Stimulated activated CD4-positive, alpha-beta T cell treated with anti-CD3 and anti-CD28 coated beads, Interleukin-1b, Interleukin-23, amount 100 ng/mL, for 24 hours (primary cell): ENCODE data around the gene ZNRD2.
A peak's percentile ranks its signal among the peaks of the same experiment; 100 is the strongest.
"Not testable (repeated sequence)": the region's sequence is repeated elsewhere in the genome, so short reads cannot be mapped to it uniquely, and the experiment has no call there.

Experiments
- DNase-seq, 4 experiments: peaks; one replicate each; pipeline ENCODE4 v3.0.0-alpha.2; 2020; ENCODE audit warnings: low read depth in 4 of 4, low spot score in 1 of 4

Gene ZNRD2

DNA sequence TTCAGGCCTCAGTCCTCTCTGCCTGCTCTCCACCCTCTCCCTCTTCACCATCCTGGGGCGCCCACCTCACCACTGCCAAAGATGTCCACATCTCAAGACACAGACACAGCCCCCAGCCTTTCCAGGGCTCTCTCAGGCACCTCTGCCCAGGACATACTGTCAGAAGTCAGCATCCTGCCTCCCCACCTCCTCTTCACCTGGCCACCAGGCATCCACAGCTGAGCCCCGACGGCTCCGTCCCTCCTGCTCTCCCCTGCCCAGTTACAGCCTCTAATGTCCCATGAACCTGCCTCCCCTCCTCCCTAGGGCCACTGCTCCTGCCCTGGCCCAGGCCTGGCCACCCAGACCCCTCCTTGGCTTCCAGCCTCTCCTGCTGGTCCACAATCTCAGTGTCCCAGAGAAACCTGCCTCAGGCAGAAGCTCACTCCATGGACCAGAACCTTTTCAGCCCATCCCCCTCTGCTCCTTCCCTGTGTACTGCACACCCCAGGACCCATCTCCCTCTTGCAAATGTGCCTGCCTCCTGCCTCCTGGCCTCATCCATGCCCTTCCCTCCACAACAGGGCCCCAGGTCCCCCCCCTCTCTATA, 15.3 kb upstream of the ZNRD2 start:
- no peak for DNase-seq

- DNase-seq, result no peak
These were observed 14.5 kb upstream of the ZNRD2 start for GRCh38 chr11:65555693-65556231.

GRCh38 chr11:65556470-65557279, 13.6 kb upstream of the ZNRD2 start:
- DNase-seq, result no peak

- no peak for DNase-seq
These were observed 12.8 kb upstream of the ZNRD2 start for GRCh38 chr11:65557280-65558001.

GRCh38 chr11:65558002-65558929, 12.0 kb upstream of the ZNRD2 start, which contains the start of gene LTBP3:
TSS of gene LTBP3 (minus strand) at chr11:65558359. CDS start at chr11:65557959, 400 bp downstream.
- no peak for DNase-seq

DNA sequence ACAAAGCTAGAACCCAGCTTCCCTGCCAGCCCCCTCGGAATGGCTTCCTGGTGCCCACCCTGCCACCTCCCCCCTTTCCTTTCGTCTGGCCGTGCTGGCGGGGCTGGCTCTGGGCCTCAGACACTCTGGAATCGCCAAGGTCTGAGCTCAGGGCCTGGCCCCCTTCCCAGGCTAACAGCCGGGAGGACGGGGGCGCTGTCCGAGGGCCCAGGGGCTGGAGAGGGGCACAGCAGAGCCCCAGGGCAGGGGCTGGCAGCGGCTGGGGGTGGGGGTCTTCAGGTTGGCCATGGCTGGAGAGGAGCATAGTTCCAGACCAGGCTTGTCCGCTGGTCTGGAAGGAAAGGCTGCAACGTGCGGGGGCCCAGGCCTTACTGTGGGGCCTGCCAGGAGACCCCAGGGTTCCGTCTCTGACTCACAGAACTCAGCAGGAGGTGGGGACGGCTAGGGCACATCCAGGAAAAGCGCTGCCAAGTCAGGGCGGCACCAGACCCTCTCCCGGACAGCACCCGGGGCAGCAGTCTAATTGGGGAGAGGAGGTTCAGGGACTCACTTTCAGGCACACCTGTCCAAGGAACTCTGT, 11.3 kb upstream of the ZNRD2 start:
- DNase-seq, result no peak

- DNase-seq, result no peak
These were observed 10.7 kb upstream of the ZNRD2 start for GRCh38 chr11:65559535-65559934.

DNA sequence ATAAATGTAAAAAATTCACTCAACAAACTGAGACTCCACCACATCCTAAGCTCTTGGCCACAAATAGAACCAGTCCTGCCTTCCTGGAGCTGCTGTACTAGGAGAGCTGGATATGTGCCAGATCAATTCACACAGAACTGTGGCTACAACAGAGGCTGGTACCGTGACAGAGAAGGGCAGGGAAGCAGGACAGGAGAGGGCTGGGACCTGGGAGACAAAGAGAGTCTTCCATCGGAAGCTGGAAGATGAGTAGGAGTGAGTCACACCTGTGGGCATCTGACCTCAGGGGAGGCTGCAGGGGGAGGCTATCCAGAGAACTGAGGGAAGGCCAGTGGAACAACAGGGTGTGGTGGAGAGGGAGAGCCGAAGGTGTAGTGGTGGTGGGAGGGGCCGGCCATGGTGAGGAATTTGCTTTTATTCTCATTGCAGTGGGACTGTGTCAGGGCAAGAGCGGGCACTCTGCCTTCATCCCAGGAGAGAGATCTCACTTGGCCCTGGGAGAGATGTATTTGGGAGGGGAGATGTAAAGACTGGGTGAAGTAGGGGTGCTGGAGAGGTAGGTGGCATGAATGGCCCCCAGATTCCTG, 10.2 kb upstream of the ZNRD2 start:
- DNase-seq, result no peak

- DNase-seq, result no peak
These were observed 9.5 kb upstream of the ZNRD2 start for GRCh38 chr11:65560555-65561418.

DNA sequence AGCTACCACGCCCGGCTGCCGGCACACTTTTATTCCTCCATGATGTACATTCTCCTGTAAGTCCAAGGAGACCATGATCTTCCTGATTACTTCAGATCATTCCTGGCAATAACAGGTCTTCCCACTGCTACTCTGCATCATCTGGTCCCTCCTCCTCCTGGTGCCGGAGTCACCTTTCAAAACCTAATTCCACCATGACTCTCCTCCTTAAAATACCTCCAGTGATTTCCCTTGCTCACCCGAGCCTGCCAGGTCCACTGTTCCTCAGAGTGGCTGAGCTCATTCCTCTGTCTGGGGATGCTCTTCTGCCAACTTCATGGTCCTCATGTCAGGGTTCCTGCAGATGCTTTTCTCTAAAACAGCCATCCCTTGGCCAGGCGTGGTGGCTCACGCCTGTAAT, 8.3 kb upstream of the ZNRD2 start:
- no peak for DNase-seq

GRCh38 chr11:65562788-65563187, 7.5 kb upstream of the ZNRD2 start:
- DNase-seq, result no peak

GRCh38 chr11:65563601-65564000, 6.7 kb upstream of the ZNRD2 start:
- DNase-seq, result no peak

- not testable (repeated sequence) for DNase-seq
These were observed 5.3 kb upstream of the ZNRD2 start for GRCh38 chr11:65564879-65565559.

DNA sequence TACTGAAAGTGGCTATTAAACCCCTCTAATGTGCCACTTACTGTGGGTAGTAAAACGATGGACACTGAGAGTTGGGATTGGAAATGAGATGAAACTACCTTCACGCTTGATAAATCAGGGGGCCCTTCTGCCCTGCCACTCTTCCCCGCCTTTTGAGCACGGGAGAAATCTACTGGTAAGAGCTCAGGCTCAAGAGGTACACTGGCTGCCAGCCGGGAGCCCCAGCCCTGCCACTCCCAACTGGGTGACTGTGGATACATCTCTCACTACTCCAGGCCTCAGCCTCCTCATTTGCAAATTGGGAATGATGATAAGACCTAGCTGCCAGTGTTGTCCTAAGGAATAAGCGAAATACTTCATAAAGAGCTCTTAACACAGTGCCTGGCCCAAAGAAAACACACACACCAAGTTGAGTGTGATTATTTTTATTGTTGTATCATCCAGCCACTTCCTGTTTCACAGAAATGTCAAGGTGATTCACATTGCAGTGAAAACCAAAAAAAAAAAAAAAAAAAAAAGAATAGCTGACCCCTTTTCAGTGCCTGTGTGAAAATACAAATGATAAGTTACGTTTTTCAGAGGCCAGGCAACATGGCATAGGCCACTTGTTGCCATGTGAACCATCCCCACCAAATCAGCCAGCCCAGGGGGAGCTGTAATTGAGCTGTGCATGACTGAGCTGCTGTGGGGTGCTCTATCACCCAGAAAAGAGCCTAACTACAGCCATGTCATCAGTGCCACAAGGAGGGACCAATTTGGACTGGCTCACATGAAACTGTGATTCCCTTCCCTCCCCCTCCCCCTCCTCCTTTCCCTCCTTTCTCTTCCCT, 4.4 kb upstream of the ZNRD2 start:
- no peak for DNase-seq

DNA sequence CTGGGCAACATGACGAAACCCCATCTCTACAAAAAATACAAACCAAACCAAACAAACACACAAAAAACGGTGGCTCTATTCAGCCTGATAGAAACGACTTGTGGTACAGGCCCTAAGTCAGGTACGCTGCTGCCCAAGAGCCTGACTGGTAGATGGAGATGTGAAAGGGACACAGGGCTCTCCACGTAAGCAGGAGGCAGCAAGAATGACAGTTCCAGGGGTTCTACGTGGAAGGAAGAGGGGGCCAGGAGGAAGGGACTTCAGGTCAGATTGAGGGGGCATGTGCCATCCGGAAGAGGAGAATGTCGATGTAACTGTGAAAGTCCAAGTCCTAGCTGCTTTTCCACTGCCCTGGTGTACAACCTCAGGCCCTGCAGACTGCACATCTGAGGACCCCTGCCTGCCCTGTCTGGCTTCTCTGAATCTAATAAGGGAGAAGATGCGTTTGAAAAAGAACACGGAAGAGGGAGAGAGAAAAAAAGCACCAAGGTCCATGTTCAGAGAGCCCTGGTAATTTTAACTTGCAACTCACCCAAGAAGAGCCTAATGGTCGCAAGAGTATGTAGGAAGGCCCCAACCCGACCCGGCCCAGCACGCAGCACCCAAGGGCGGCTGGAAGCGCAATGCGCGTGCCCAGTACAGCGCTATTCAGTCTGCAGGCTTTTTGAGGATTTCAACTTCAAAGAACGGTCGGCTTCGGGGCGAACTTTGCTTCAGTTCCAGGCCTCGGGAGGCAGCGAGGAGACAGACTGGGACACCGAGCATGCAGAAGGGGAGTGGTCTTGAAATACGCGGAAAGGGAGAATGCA, 909 bp upstream of the ZNRD2 start:
- DNase-seq, result peak in 1 of 4 experiments; percentile 55

GRCh38 chr11:65571420-65571819, 1.1 kb downstream of the ZNRD2 start:
- no peak for DNase-seq

GRCh38 chr11:65571940-65572339, 1.7 kb downstream of the ZNRD2 start:
- no peak for DNase-seq
